Activated CD4-positive, alpha-beta T cell treated with anti-CD3 and anti-CD28 coated beads, Interleukin-2, amount 50 U/mL, for 4 hours (primary cell): ENCODE data around the gene NRXN3.

Experiments used
- DNase-seq, 2 experiments: peaks; one replicate each; pipeline ENCODE4 v3.0.0-alpha.2; 2020

NRXN3 gene

GRCh38 chr14:79515158-79515557 lies 1345.0 kb downstream of the NRXN3 start:
- no peak for DNase-seq

GRCh38 chr14:79516009-79516408 lies 1345.8 kb downstream of the NRXN3 start:
- DNase-seq: no peak

- no peak for DNase-seq
These were observed 1355.2 kb downstream of the NRXN3 start for GRCh38 chr14:79525416-79525815.

- DNase-seq: no peak
These were observed 1358.7 kb downstream of the NRXN3 start for GRCh38 chr14:79528828-79529416.

GRCh38 chr14:79530555-79530954 lies 1360.4 kb downstream of the NRXN3 start:
- no peak for DNase-seq

- DNase-seq: no peak
These were observed 1364.7 kb downstream of the NRXN3 start for GRCh38 chr14:79534703-79535353.

- no peak for DNase-seq
These were observed 1370.2 kb downstream of the NRXN3 start for GRCh38 chr14:79540394-79540793.

- DNase-seq: no peak
These were observed 1371.9 kb downstream of the NRXN3 start for GRCh38 chr14:79542121-79542520.

GRCh38 chr14:79543348-79543747 lies 1373.2 kb downstream of the NRXN3 start:
- no peak for DNase-seq

GRCh38 chr14:79543967-79544697 lies 1374.0 kb downstream of the NRXN3 start:
- no peak for DNase-seq

GRCh38 chr14:79544698-79545070 lies 1374.5 kb downstream of the NRXN3 start:
- DNase-seq: no peak

GRCh38 chr14:79548836-79549235 lies 1378.7 kb downstream of the NRXN3 start:
- DNase-seq: no peak

GRCh38 chr14:79549515-79549914 lies 1379.3 kb downstream of the NRXN3 start:
- DNase-seq: no peak

GRCh38 chr14:79551523-79551922 lies 1381.3 kb downstream of the NRXN3 start:
- no peak for DNase-seq

- DNase-seq: no peak
These were observed 1382.6 kb downstream of the NRXN3 start for GRCh38 chr14:79552778-79553177.

- no peak for DNase-seq
These were observed 1384.6 kb downstream of the NRXN3 start for GRCh38 chr14:79554816-79555215.

GRCh38 chr14:79555429-79555828 lies 1385.3 kb downstream of the NRXN3 start:
- DNase-seq: no peak

GRCh38 chr14:79557309-79557708 lies 1387.1 kb downstream of the NRXN3 start:
- no peak for DNase-seq

- DNase-seq: no peak
These were observed 1392.0 kb downstream of the NRXN3 start for GRCh38 chr14:79562185-79562584.

GRCh38 chr14:79564371-79564770 lies 1394.2 kb downstream of the NRXN3 start:
- no peak for DNase-seq

GRCh38 chr14:79567306-79567705 lies 1397.1 kb downstream of the NRXN3 start:
- no peak for DNase-seq

- no peak for DNase-seq
These were observed 1398.4 kb downstream of the NRXN3 start for GRCh38 chr14:79568594-79568993.

GRCh38 chr14:79569072-79569471 lies 1398.9 kb downstream of the NRXN3 start:
- no peak for DNase-seq

- no peak for DNase-seq
These were observed 1400.5 kb downstream of the NRXN3 start for GRCh38 chr14:79570648-79571047.
